HEK293 (cell line): ENCODE measurements around the gene NDUFA8.

Experiments
- GLI2 ChIP-seq: fragments of 450-650 bp; formaldehyde crosslinking; IDR thresholded peaks from 2 replicates; pipeline ENCODE4; 2017; ENCODE audit warnings: missing biosample characterization, missing genetic modification characterization, low read depth, borderline replicate concordance
- HOXA7 ChIP-seq: sonication (generic); formaldehyde crosslinking; IDR thresholded peaks from 2 replicates; pipeline ENCODE4 v1.8.1; 2022; ENCODE audit warnings: missing genetic modification reagents, borderline replicate concordance
- RBAK ChIP-seq: fragments of 450-650 bp; formaldehyde crosslinking; IDR thresholded peaks from 2 replicates; pipeline ENCODE4 v1.5.1; 2016; ENCODE audit warnings: missing biosample characterization, missing genetic modification characterization
- ZBTB48 ChIP-seq: fragments of 450-650 bp; formaldehyde crosslinking; IDR thresholded peaks from 2 replicates; pipeline ENCODE4 v1.5.1; 2016; ENCODE audit warnings: missing biosample characterization, missing genetic modification characterization
- ZNF404 ChIP-seq: fragments of 450-650 bp; formaldehyde crosslinking; IDR thresholded peaks from 2 replicates; pipeline ENCODE4 v1.5.1; 2017; ENCODE audit warnings: missing biosample characterization, missing genetic modification characterization
- ZNF707 ChIP-seq: fragments of 450-650 bp; formaldehyde crosslinking; IDR thresholded peaks from 2 replicates; pipeline ENCODE4 v1.5.1; 2016; ENCODE audit warnings: missing biosample characterization, missing genetic modification characterization
- ZNF768 ChIP-seq: fragments of 450-650 bp; formaldehyde crosslinking; IDR thresholded peaks from 2 replicates; pipeline ENCODE4 v1.5.1; 2018; ENCODE audit warnings: missing biosample characterization, mild to moderate bottlenecking, missing genetic modification characterization
- TF ChIP-seq, protein P1 (sequence below): fragments of 450-650 bp; formaldehyde crosslinking; IDR thresholded peaks from 2 replicates; pipeline ENCODE4 v1.5.1; 2016; ENCODE audit warnings: missing biosample characterization, missing genetic modification characterization
- TF ChIP-seq, protein P2 (sequence below): fragments of 450-650 bp; formaldehyde crosslinking; IDR thresholded peaks from 2 replicates; pipeline ENCODE4 v1.5.1; 2016; ENCODE audit warnings: missing biosample characterization, missing genetic modification characterization

DNA sequence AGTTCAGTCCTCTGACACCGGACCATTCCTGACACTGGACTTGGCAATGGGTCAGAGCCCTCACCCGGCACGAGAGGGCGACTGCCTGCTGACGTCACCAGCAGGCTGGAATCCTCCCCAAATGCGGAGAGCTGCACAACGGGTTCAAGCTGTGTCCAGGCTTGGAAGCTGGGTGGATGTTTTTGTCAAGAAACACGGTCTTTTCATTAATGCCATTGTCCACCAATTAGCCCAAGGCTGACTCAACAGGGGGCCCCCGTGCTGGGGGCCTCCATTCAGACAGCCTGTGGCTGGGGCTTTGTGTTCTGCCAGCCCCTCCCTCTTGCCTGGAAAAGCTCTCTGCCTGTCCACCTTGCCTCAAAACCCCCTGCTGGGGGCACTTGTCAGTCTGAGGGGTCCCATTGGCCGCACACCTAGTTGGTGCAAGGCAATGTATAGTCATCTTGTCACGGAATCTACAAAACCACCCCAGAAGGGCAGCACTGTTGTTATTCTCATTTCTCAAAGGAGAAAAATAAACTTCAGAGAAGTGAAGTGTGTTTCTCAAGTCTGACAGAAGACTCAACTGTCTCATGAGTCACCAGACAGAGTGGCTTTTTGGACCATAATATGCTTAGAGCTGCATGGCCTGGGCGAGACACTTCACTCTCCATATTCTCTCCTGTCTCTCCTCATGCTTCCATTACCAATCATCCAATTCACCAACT is 24.6 kb downstream of the NDUFA8 start:
- TF ChIP-seq, protein P1, sequence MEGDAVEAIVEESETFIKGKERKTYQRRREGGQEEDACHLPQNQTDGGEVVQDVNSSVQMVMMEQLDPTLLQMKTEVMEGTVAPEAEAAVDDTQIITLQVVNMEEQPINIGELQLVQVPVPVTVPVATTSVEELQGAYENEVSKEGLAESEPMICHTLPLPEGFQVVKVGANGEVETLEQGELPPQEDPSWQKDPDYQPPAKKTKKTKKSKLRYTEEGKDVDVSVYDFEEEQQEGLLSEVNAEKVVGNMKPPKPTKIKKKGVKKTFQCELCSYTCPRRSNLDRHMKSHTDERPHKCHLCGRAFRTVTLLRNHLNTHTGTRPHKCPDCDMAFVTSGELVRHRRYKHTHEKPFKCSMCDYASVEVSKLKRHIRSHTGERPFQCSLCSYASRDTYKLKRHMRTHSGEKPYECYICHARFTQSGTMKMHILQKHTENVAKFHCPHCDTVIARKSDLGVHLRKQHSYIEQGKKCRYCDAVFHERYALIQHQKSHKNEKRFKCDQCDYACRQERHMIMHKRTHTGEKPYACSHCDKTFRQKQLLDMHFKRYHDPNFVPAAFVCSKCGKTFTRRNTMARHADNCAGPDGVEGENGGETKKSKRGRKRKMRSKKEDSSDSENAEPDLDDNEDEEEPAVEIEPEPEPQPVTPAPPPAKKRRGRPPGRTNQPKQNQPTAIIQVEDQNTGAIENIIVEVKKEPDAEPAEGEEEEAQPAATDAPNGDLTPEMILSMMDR (tag by site-specific recombination), result no peak
- TF ChIP-seq ZBTB48 (tag by site-specific recombination) (no peak), ZNF404 (tag by site-specific recombination) (no peak), GLI2 (tag by site-specific recombination) (no peak), HOXA7 (CRISPR knock-in tag) (no peak), RBAK (no peak), ZNF707 (no peak), ZNF768 (tag by site-specific recombination) (no peak)
- TF ChIP-seq, protein P2, sequence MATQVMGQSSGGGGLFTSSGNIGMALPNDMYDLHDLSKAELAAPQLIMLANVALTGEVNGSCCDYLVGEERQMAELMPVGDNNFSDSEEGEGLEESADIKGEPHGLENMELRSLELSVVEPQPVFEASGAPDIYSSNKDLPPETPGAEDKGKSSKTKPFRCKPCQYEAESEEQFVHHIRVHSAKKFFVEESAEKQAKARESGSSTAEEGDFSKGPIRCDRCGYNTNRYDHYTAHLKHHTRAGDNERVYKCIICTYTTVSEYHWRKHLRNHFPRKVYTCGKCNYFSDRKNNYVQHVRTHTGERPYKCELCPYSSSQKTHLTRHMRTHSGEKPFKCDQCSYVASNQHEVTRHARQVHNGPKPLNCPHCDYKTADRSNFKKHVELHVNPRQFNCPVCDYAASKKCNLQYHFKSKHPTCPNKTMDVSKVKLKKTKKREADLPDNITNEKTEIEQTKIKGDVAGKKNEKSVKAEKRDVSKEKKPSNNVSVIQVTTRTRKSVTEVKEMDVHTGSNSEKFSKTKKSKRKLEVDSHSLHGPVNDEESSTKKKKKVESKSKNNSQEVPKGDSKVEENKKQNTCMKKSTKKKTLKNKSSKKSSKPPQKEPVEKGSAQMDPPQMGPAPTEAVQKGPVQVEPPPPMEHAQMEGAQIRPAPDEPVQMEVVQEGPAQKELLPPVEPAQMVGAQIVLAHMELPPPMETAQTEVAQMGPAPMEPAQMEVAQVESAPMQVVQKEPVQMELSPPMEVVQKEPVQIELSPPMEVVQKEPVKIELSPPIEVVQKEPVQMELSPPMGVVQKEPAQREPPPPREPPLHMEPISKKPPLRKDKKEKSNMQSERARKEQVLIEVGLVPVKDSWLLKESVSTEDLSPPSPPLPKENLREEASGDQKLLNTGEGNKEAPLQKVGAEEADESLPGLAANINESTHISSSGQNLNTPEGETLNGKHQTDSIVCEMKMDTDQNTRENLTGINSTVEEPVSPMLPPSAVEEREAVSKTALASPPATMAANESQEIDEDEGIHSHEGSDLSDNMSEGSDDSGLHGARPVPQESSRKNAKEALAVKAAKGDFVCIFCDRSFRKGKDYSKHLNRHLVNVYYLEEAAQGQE, result no peak
